ENCODE measurements around the gene PTPN7.
A peak's percentile ranks its signal among the peaks of the same experiment; 100 is the strongest.

Gene PTPN7

DNA sequence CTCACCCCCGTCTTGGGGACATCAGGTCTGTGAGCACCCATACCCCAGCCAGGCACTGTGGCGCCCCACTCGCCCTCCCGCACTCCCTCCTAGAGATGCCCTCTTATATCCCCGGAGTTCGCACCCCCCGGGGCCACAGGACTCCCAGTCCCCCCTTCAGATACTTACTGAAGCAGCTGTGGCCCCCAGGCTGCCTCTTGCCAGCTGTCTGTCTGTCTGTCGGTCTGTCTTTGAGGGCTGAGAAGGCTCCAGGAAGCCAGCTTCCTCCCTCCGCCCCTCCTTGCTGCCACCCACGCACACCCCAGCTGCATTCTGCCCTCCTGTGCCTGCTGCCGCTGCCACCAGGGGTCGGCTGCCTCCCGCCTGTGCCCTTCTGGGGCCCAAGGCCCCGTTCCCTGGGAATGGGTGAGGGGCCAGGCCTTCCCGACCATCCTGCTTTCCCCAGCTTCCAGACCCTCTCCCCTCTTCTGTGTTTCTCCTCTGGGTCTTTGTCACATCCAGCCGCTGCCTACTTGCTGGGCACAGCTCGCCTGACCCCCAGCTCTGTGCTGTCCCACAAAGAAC lies at the start of gene PTPN7:
TSS of gene PTPN7 (minus strand) at position 226 of the 564 bp plus-strand sequence. CDS start 1,200 bp downstream, outside the sequence.
- DNase-seq (peak; percentile 83 to 92), ATAC-seq (peak; percentile 78)
- peak within 1 kb of the TSS; percentile 99 to 100 for H3K27ac Mint-ChIP-seq
- peaks cover 86% of the 10 kb centered on the region for H3K4me1 Mint-ChIP-seq
- no peaks in the 10 kb centered on the region for H3K27me3 Mint-ChIP-seq
- peak within 1 kb of the TSS; percentile 99 to 100 for H3K4me3 Mint-ChIP-seq
- H3K9me3 Mint-ChIP-seq: no peaks in the 10 kb centered on the region

DNA sequence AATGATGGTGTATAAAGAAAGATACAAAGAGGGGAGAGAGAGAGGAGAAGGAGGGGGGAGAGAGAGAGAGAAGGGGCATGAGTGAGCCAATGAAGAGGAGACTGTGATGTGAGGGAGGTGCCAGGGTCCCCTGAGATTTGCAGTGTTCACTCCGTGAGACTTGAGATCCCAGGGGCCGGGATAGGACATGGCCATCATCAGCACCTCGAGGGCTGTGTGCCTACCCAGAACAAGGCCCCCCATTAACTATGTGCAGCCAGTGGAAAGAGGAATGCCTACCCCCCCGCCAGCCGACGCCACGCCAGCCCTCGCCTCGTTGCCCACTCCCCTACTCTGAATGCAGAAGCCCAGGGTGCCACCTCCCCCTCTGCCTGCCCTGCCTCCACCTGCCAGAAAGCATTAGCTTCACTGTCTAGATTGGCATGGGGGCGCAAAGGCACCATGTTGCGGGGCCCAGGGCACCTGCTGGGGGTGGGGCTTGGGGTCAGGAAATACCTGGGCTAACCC lies 48.0 kb upstream of the PTPN7 start:
- ATAC-seq (no peak), DNase-seq (no peak)
- no peak overlapping the region for H3K27ac Mint-ChIP-seq
- peaks cover 4% of the 10 kb centered on the region for H3K4me1 Mint-ChIP-seq
- no peak overlapping the region for H3K4me3 Mint-ChIP-seq
- no peaks in the 10 kb centered on the region for H3K9me3 Mint-ChIP-seq
- peaks cover 31% of the 10 kb centered on the region for H3K27me3 Mint-ChIP-seq

GRCh38 chr1:202207292-202207691 lies 46.9 kb upstream of the PTPN7 start:
- no peak for DNase-seq
- H3K4me3 Mint-ChIP-seq: no peak overlapping the region
- H3K9me3 Mint-ChIP-seq: no peaks in the 10 kb centered on the region
- H3K27ac Mint-ChIP-seq: no peak overlapping the region
- ATAC-seq: no peak
- peaks cover 20% of the 10 kb centered on the region for H3K27me3 Mint-ChIP-seq
- H3K4me1 Mint-ChIP-seq: no peaks in the 10 kb centered on the region

- ATAC-seq (no peak), DNase-seq (no peak)
- Mint-ChIP-seq H3K9me3 (no peaks in the 10 kb centered on the region), H3K27ac (no peak overlapping the region), H3K4me3 (no peak overlapping the region), H3K4me1 (no peaks in the 10 kb centered on the region), H3K27me3 (peaks cover 9% of the 10 kb centered on the region)
Observed at GRCh38 chr1:202205523-202206190, 45.3 kb upstream of the PTPN7 start.

DNA sequence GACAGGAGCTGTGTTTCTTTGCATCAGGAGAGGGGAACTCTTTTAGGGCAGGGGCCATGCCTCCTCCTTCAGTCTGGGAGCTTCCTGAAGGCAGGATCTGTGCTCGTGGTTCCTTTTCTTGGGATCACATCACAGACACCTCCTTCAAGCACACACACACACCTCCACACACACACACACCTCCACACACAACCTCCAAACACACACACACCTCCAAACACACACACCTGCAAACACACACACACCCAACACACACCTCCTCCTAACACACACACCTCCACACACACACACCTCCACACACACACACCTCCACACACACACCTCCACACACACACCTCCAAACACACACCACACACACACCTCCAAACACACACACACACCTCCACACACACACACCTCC lies 43.7 kb upstream of the PTPN7 start:
- ATAC-seq (no peak), DNase-seq (no peak)
- Mint-ChIP-seq H3K9me3 (no peaks in the 10 kb centered on the region), H3K4me3 (no peak overlapping the region), H3K27me3 (peaks cover 3% of the 10 kb centered on the region), H3K27ac (no peak overlapping the region), H3K4me1 (peaks cover 13% of the 10 kb centered on the region)

DNA sequence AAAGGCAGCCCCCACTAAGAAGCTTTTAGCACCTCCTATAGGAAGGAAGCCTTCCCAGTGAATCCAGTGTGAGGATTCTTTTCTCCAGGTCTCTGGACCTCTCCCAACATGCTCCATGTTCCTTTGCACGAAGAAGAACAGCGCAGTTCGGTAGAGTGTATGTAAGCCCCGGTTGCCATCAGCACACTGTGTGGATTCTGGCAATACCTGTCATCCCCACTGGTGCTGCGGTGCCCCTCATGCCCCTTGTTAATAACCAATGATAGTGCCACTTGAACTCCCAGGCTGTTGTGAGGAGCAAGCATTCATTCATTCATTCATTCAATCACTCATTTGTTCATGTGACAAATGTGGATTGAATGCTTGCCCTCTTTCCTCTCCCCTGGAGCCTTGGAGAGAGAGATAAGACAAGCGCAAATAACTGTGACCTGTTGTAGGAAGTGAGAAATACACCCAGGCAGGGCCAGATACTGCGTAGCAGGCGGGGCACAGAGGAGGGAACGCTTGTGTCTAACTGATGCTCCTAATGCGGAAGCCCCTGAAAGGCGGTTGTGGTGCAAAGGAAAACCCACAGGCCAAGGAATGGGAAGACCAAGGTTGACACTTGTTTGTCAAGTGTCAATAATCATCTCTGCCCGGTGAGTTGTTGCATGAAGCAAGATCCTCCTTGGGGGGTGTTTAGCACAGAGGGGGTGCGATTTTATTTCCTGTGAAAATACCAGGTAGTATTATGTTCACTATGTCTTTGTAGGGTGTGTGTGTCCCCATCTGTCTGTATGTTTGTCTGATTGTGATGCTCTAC lies 43.0 kb upstream of the PTPN7 start:
- Mint-ChIP-seq H3K4me3 (no peak overlapping the region), H3K9me3 (no peaks in the 10 kb centered on the region), H3K27ac (no peak overlapping the region), H3K4me1 (peaks cover 20% of the 10 kb centered on the region), H3K27me3 (peaks cover 9% of the 10 kb centered on the region)
- no peak for DNase-seq
- peak; percentile 58 for ATAC-seq

DNA sequence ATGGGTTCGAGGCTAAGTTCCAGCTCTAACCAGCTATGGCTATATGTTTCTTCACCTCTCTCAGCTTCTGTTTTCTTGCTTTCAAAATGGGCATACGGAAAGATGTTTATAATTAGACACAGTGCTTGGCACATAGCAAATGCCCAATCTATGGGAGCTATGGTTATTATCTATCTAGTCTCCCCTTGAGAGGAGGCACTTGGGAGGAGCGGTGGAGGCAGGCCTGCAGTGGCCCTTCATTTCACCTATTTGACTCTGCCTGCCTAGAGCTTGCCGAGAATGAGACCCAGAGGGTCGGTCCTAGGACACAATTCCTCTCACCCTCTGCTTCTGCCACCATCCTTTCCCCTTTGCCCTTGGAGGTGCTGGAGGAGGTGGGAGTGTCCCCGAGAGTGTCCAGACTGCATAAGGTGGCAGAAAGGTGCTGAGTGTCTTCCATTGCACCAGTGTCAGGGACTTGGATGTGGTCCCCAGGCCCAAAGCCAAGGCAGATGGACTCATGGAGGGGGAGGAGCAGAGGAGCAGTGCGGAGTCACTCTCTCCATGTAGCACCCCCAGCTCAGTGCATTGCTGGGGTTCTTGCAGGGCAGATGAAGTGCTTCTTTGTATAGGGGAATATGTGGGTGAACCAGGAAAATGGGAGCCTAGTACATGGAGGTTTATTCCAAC lies 42.2 kb upstream of the PTPN7 start:
- H3K4me3 Mint-ChIP-seq: no peak overlapping the region
- no peak for DNase-seq
- ATAC-seq: no peak
- no peak overlapping the region for H3K27ac Mint-ChIP-seq
- peaks cover 14% of the 10 kb centered on the region for H3K27me3 Mint-ChIP-seq
- peaks cover 24% of the 10 kb centered on the region for H3K4me1 Mint-ChIP-seq
- no peaks in the 10 kb centered on the region for H3K9me3 Mint-ChIP-seq

- H3K4me3 Mint-ChIP-seq: no peak overlapping the region
- H3K9me3 Mint-ChIP-seq: no peaks in the 10 kb centered on the region
- no peak overlapping the region for H3K27ac Mint-ChIP-seq
Observed at GRCh38 chr1:202201971-202202370, 41.6 kb upstream of the PTPN7 start.

GRCh38 chr1:202201266-202201665 lies 40.9 kb upstream of the PTPN7 start:
- Mint-ChIP-seq H3K9me3 (no peaks in the 10 kb centered on the region), H3K27ac (no peak overlapping the region), H3K4me3 (no peak overlapping the region), H3K4me1 (peaks cover 24% of the 10 kb centered on the region), H3K27me3 (peaks cover 20% of the 10 kb centered on the region)
- no peak for DNase-seq
- ATAC-seq: no peak

More at GRCh38 chr1:202201971-202202370, 41.6 kb upstream of the PTPN7 start:
- Mint-ChIP-seq H3K27me3 (peaks cover 14% of the 10 kb centered on the region), H3K4me1 (peaks cover 24% of the 10 kb centered on the region)
- no peak for DNase-seq
- ATAC-seq: no peak

- Mint-ChIP-seq H3K9me3 (no peaks in the 10 kb centered on the region), H3K27me3 (peaks cover 26% of the 10 kb centered on the region), H3K27ac (no peak overlapping the region), H3K4me1 (peaks cover 24% of the 10 kb centered on the region), H3K4me3 (no peak overlapping the region)
- ATAC-seq: no peak
- DNase-seq: no peak
Observed at GRCh38 chr1:202200669-202201068, 40.3 kb upstream of the PTPN7 start.

DNA sequence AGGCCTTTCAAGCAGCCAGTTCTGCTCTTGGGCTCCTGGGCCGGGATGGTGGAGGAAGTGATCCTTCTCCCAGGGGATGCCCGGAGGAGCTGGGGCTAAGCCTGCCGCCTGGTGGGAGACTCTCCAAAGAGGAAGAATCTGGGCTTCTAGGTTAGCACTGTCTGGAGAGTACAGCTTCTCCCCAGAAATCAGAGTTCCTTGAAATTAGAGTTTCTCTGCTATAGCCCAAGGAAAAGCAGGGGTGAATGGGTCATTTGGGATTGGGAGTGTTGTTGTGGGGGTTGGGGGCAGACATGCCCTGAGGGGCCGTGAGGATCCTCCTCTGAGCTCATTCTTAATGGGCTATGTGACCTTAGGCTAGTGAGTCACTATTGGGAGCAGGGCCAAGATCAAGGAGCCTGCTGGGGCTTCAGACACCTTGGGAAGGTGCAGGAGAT lies 39.7 kb upstream of the PTPN7 start:
- Mint-ChIP-seq H3K27me3 (peaks cover 31% of the 10 kb centered on the region), H3K9me3 (no peaks in the 10 kb centered on the region), H3K4me1 (peaks cover 24% of the 10 kb centered on the region), H3K27ac (peak overlapping the region in 1 of 2 donors; percentile 27), H3K4me3 (no peak overlapping the region)
- ATAC-seq (no peak), DNase-seq (no peak)

DNA sequence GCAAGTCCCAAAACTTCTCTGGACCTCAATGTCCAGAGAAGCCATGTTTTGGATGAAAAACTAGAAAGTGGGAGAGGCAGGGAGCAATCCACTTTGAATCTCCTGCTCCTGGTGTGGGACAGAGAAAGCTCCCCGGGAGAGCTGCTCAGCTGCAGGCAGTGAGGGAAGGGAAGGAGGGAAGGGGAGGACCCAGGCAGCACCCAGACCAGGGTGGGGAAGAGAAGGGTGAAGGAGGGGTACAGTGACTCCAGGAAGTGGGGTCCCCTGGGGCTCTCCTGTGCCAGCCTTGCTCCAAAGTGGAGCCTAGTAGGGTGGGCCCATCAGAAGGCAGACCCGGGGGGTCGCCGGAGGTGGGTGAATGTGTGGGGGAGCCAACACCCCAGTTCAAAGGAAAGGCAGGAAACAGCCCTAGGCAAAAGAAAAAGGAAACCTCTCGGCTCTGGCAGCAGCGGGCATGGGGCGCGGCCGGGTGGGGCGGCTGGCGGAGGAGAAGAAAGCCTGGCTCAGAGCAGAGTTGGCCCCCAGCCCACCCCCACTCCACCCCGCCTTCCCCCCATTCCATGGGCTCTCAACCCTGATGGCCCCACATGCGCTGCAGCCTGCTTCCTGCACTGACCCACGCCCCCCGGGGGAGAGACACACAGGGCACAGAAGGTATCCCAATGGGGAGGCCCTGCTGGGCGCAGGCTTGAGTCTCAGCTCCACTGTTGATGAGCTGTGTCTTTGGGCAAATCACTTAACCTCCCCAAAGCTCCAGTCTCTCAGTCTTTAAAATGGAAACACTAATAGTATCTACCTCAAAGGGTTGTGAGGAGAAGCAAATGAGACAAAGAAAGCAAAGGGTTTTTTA lies 38.9 kb upstream of the PTPN7 start:
- Mint-ChIP-seq H3K4me3 (no peak overlapping the region), H3K27me3 (peaks cover 40% of the 10 kb centered on the region), H3K9me3 (no peaks in the 10 kb centered on the region), H3K4me1 (peaks cover 26% of the 10 kb centered on the region), H3K27ac (no peak overlapping the region)
- no peak for DNase-seq
- no peak for ATAC-seq

GRCh38 chr1:202198366-202198724 lies 37.9 kb upstream of the PTPN7 start:
- Mint-ChIP-seq H3K27me3 (peaks cover 49% of the 10 kb centered on the region), H3K4me1 (peaks cover 34% of the 10 kb centered on the region), H3K27ac (peak overlapping the region; percentile 10 to 77), H3K9me3 (no peaks in the 10 kb centered on the region), H3K4me3 (no peak overlapping the region)
- ATAC-seq: no peak
- no peak for DNase-seq

DNA sequence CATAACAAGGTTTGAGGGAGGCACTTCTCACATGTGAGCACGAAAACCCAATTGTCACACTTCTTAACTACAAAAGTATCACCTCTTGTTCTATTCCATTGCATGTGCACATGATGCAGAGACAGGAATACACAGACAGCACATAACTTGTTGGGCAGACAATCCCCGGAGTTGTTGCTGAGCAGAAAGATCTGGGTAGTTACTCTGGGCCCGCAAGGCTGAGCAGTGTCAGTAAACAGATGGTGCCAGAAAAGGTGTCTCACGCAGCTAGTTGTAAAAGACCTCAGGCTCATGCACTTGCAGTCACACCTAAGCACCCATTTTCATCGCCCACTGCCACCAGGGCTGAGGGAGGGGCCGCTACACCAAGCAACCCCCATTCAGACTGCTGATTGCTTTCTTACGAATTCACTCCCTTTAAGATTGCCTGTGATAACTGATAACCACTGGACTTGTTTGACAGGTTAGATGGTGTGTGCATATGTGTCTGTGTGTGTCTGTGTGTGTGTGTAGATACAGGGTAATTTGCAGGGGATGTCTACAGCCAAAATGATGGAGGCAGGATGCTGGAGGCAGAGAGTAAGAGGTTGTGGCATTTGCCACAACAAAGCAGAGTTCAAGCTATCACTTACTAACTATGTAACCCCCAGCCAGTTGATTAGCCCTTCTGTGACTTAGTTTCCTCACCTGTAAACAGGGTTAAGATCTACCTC lies 37.4 kb upstream of the PTPN7 start:
- ATAC-seq: peak; percentile 18
- Mint-ChIP-seq H3K27ac (peak overlapping the region in 1 of 2 donors; percentile 77), H3K27me3 (peaks cover 52% of the 10 kb centered on the region), H3K9me3 (no peaks in the 10 kb centered on the region), H3K4me1 (peaks cover 37% of the 10 kb centered on the region), H3K4me3 (no peak overlapping the region)
- DNase-seq: no peak

All from stimulated activated naive CD8-positive, alpha-beta T cell treated with anti-CD3 and anti-CD28 coated beads, Interleukin-15, amount 100 ng/mL, for 72 hours (primary cell).